ENCODE measurements around the gene RARG.
A peak's percentile ranks its signal among the peaks of the same experiment; 100 is the strongest.

RARG gene

DNA sequence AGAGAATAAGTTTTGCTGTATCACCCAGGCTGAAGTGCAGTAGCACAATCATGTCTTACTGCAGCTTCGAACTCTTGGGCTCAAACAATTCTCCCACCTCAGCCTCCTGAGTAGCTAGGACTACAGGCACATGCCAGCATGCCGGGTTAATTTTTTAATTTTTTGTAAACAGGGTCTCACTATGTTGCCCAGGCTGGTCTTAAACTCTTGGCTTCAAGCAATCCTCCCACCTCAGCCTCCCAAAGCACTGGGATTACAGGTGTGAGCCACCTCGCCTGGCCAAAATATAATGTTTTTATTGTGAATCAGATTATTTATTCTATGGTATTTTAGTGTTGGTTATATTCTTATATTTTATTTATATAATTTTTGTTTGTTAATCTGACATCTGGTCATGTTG lies 55.3 kb downstream of the RARG start:
- H3K9me3 ChIP-seq (ENCODE audit: control insufficient read depth, low read length), result no peaks in the 10 kb centered on the region
- no peaks in the 10 kb centered on the region for H3K36me3 ChIP-seq (ENCODE audit: control insufficient read depth, insufficient read depth, low read length)
- no peak overlapping the region for H3K4me3 ChIP-seq (ENCODE audit: low read depth, low read length)
- H3K27ac ChIP-seq, result no peak overlapping the region
- H3K9ac ChIP-seq, result no peak overlapping the region
- H2AFZ ChIP-seq, result no peak overlapping the region
- no peaks in the 10 kb centered on the region for H3K27me3 ChIP-seq (ENCODE audit: control insufficient read depth, insufficient read depth, low read length)
- peaks cover 5% of the 10 kb centered on the region for H3K79me2 ChIP-seq
- TF ChIP-seq, protein P1, sequence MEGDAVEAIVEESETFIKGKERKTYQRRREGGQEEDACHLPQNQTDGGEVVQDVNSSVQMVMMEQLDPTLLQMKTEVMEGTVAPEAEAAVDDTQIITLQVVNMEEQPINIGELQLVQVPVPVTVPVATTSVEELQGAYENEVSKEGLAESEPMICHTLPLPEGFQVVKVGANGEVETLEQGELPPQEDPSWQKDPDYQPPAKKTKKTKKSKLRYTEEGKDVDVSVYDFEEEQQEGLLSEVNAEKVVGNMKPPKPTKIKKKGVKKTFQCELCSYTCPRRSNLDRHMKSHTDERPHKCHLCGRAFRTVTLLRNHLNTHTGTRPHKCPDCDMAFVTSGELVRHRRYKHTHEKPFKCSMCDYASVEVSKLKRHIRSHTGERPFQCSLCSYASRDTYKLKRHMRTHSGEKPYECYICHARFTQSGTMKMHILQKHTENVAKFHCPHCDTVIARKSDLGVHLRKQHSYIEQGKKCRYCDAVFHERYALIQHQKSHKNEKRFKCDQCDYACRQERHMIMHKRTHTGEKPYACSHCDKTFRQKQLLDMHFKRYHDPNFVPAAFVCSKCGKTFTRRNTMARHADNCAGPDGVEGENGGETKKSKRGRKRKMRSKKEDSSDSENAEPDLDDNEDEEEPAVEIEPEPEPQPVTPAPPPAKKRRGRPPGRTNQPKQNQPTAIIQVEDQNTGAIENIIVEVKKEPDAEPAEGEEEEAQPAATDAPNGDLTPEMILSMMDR (IDR thresholded peaks at IDR 0.05), result no peak
- H3K4me1 ChIP-seq, result peaks cover 19% of the 10 kb centered on the region
- H3K4me2 ChIP-seq (ENCODE audit: low read length), result no peak overlapping the region

DNA sequence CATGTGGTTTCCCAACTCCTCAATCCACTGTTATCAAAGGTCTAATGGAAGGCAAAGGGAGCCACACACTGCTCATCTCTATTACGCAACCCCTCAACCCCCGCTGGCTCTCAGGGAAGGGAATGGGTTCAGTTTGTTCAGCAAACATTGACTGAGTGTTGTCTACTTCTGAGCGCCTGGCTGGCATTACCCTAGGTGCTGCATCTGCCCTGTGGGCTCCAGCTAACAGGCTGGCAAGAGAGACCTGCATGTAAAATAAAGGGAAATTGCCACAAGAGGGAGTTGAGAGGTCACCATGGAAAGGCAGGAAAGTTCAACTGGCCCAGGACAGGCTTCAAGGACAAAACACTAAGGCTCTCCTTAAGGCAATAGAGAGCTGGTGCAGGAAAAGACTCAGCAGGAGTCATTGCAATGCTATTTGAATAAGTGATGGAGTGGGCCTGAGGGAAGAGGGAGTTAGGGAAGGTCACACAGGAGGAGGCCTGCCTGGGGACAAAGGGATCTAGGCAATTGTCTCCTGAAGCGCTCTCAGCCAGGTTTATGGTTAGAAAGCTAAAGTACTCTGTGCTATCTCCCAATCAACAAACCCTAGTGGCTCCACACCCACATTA lies 57.0 kb downstream of the RARG start:
- no peaks in the 10 kb centered on the region for H3K36me3 ChIP-seq (ENCODE audit: control insufficient read depth, insufficient read depth, low read length)
- no peaks in the 10 kb centered on the region for H3K9me3 ChIP-seq (ENCODE audit: control insufficient read depth, low read length)
- peaks cover 35% of the 10 kb centered on the region for H3K4me1 ChIP-seq
- H3K4me3 ChIP-seq (ENCODE audit: low read depth, low read length), result no peak overlapping the region
- TF ChIP-seq, protein P1 (IDR thresholded peaks at IDR 0.05), result peak; percentile 52
- H2AFZ ChIP-seq, result peak overlapping the region; percentile 48
- peaks cover 5% of the 10 kb centered on the region for H3K79me2 ChIP-seq
- H3K27ac ChIP-seq, result peak overlapping the region; percentile 13
- H3K27me3 ChIP-seq (ENCODE audit: control insufficient read depth, insufficient read depth, low read length), result no peaks in the 10 kb centered on the region
- H3K9ac ChIP-seq, result no peak overlapping the region
- H3K4me2 ChIP-seq (ENCODE audit: low read length), result no peak overlapping the region

DNA sequence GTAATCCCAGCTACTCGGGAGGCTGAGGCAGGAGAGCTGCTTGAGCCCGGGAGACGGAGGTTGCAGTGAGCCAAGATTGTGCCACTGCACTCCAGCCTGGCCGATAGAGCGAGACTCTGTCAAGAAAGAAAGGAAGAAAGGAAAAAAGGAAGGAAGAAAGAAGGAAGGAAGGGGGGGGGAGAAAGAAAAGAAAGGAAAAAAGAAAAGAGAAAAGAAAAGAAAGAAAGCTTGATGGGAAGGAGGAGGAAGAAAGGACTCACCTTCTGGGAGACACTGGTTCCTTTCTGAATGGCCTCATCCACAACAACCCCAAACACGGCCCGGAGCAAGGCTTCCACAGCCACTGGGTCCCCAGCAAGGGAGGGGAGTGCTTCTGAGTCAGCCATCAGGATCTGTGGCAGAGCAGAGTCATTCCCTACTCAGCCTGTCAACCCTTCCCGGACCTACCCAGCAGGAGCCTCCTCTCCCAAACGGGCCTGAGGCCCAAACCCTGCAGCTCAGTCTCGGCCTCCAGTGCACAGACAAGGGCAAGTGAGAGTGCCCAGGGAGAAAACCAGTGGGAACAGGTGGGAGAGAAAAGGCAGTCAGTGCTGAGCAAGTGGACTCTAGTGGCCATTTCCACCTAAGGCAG lies 58.8 kb downstream of the RARG start:
- TF ChIP-seq, protein P1 (IDR thresholded peaks at IDR 0.05), result no peak
- H3K9me3 ChIP-seq (ENCODE audit: control insufficient read depth, low read length), result no peaks in the 10 kb centered on the region
- H3K4me1 ChIP-seq, result peaks cover 34% of the 10 kb centered on the region
- H3K9ac ChIP-seq, result no peak overlapping the region
- no peaks in the 10 kb centered on the region for H3K27me3 ChIP-seq (ENCODE audit: control insufficient read depth, insufficient read depth, low read length)
- no peak overlapping the region for H2AFZ ChIP-seq
- peaks cover 2% of the 10 kb centered on the region for H3K79me2 ChIP-seq
- H3K4me2 ChIP-seq (ENCODE audit: low read length), result no peak overlapping the region
- no peaks in the 10 kb centered on the region for H3K36me3 ChIP-seq (ENCODE audit: control insufficient read depth, insufficient read depth, low read length)
- H3K4me3 ChIP-seq (ENCODE audit: low read depth, low read length), result no peak overlapping the region
- no peak overlapping the region for H3K27ac ChIP-seq

- no peaks in the 10 kb centered on the region for H3K27me3 ChIP-seq (ENCODE audit: control insufficient read depth, insufficient read depth, low read length)
- H3K4me3 ChIP-seq (ENCODE audit: low read depth, low read length), result no peak overlapping the region
- H3K9me3 ChIP-seq (ENCODE audit: control insufficient read depth, low read length), result no peaks in the 10 kb centered on the region
- H3K27ac ChIP-seq, result no peak overlapping the region
- H3K4me2 ChIP-seq (ENCODE audit: low read length), result no peak overlapping the region
- peaks cover 34% of the 10 kb centered on the region for H3K4me1 ChIP-seq
- no peaks in the 10 kb centered on the region for H3K79me2 ChIP-seq
- no peak overlapping the region for H3K9ac ChIP-seq
- no peak overlapping the region for H2AFZ ChIP-seq
- TF ChIP-seq, protein P1 (IDR thresholded peaks at IDR 0.05), result no peak
- H3K36me3 ChIP-seq (ENCODE audit: control insufficient read depth, insufficient read depth, low read length), result no peaks in the 10 kb centered on the region
Observed at GRCh38 chr12:53172352-53172751, 59.7 kb downstream of the RARG start.

All from parathyroid adenoma (tissue), 2 donors.